NCI-H69 (cell line): ENCODE results near the gene SPAST.
"Not testable (repeated sequence)": the region's sequence is repeated elsewhere in the genome, so short reads cannot be mapped to it uniquely, and the experiment has no call there.

Experiments
- DNase-seq: peaks from one replicate; lab custom pipeline; 2025; lab: John Stamatoyannopoulos, UW

SPAST gene

DNA sequence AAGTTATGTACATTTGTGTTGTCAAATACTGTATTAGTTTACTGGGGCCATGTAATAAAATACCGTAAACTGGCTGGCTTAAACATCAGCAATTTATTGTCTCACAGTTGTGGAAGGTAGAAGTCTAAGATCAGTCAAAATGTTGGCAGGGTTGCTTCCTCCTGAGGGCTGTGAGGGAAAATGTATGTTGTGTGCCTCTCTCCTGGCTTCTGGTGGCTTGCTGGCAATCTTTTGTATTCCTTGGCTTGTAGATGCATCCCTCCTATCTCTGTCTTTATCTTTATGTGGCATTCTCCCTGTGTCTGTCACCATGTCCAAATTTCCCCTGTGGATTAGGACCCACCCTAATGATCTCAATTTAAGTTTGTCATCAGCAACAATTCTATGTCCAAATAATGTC lies 65.3 kb downstream of the SPAST start:
- no peak for DNase-seq

DNA sequence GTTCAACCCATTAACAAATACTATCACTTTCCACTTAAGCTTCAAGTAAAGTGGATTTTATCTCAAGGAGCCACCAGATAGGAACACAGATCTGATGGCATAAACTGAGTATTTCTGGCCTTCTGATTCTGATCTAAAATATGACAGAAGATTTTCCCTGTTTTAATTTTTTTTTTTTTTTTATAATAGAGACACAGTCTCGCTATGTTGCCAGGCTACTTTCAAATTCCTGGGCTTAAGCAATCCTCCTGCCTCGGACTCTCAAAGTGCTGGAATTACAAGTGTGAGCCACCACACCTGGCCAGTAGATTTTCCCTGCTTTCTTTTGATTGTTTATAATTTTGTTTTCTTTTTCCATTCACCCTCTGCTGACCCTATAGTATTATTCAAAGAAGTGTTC lies 65.7 kb downstream of the SPAST start:
- DNase-seq: no peak

DNA sequence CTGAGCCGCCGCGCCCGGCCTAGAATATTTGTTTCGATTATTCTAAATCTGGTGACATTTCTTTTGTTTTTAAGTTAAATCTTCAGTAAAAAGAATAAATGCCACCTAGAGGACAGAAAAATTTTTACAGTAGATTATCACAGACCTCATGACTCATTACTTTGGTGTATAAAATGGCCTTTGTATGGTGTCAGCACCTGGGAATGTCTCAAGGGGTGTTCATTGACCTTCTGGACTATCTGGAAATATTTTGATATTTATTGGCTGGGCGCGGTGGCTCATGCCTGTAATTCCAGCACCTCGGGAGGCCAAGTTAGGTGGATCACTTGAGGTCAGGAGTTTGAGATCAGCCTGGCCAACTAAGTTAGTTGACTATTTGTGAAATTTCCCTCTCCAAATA lies 72.1 kb downstream of the SPAST start:
- peak; percentile 6 for DNase-seq

DNA sequence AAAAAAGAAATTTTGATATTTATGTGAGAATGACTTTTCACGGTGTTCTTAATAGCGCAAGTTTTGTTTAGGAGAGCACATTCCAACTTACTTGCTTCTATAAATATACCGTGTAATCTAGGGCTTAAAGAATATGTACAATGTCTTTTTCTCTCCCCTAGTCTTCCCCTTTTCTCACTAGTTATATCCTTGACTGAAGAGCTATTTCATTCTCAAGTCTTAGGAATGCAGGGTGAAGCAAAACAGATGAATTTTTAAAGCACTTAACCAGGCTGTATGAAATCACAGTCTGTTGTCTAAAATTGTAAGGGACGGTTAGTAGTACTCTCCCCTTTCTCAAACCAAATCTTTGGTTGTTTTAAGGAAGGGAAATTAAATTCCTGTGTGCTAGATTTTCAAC lies 72.7 kb downstream of the SPAST start:
- DNase-seq: no peak

DNA sequence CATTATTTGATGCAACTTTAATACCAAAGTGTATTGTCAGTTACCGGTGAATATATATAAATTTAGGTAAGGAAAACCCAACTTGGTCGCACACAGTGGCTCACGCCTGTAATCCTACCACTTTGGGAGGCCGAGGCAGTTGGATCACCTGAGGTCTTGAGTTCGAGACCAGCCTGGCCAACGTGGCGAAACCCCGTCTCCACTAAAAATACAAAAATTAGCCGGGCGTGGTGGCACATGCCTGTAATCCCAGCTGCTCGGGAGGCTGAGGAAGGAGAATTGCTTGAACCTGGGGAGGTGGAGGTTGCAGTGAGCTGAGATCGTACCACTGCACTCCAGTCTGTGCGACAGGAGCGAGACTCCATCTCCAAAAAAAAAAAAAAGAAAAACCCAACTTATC lies 88.2 kb downstream of the SPAST start:
- DNase-seq: not testable (repeated sequence)

DNA sequence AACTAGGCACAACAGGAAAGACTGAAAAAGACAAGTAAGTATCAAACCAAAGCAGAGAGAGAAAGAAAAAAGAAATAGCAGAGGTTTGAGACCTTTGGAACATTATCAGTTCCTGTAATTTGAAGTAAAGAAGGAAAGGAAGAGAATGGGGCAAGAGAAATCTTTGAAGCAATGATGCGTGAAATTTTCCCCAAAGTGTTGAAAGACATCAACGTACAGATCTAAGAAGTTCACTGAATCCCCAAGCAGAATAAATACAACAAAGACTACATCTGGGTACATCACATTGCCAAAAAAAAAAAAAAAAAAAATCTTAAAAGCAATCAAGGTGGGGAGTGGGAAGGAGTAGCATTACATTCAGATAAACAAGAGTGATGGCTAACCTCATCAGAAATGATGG lies 96.3 kb downstream of the SPAST start:
- no peak for DNase-seq

DNA sequence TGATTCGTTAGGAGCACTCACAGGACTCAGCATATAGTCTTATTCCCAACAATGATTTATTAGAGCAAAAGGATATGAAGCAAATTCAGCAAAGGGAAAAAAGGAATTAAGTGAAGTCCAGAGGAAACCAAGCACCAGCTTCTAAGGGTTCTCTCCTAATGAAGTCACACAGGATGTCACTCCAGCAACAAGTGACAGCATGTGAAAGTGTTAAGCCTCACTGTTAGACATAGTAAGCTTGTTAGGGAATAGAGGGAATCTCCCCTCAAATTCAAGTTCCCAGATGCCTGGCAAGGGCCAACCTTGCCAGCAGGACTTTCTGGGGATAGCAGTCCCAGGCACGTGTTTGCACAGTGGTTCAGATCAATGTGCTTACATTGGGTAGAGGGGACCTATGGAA lies 97.9 kb downstream of the SPAST start:
- DNase-seq: no peak

DNA sequence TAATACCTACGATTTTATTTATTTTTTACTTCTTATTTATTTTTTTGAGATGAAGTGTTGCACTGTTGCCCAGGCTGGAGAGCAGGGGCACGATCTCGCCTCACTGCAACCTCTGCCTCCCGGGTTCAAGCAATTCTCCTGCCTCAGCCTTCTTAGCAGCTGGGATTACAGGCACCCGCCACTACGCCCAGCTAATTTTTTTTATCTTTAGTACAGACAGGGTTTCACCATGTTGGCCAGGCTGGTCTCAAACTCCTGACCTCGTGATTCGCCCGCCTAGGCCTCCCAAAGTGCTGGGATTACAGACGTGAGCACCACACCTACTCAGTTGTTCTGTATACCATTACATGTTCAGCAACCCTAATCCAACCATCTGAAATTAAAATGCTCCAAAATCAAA lies 100.9 kb downstream of the SPAST start:
- not testable (repeated sequence) for DNase-seq

DNA sequence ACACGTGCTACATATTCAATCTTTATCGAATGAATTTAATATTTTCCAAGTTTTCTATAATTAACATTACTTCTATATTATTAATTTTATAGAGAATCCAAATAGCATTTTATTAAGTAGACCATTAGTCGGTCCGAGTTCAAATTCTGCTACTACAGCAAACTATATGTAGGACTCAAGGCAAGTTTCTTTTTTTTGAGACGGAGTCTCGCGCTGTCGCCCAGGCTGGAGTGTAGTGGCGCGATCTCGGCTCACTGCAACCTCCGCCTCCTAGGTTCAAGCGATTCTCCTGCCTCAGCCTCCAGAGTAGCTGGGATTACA lies 101.6 kb downstream of the SPAST start:
- DNase-seq: not testable (repeated sequence)

DNA sequence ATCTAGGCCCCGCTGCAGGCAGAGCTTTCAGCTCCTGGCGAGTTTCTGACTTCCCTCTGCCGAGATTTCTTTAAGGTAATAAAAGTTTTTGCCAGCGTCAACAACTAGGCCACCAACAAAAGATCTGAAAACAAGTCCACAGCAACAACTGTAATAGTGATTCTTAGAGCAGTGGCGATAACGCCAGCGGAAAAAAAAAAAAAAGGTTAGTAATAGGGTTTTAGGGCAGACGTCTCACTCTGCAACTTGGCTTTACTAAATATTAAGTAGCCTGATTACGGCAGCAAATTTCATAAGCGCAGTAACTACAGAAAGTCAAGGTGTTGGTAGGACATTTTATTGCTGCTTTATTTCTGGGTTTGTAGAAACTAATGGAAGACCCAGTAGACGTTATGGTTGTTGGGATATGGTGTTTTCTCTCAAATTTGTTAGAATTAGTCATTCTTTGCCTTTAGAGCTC lies 102.8 kb downstream of the SPAST start:
- no peak for DNase-seq

DNA sequence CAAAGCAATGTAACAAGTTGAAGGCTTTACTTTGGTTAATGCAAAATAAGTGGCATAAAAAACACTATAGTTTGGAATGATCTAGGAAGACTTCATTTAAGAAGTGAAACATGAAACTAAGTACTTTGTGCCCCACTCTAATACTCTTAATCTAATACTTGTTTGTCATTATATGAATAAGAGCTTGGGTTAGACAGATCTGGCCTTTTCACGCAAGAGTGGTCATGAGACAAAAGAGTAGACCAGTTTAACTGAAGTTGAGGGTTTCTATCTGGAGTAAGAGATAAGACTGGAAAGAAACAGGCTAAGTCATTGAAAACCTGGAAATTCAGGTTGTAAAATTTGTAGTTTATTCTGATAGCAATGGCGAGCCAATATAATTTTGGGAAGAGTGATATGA lies 105.2 kb downstream of the SPAST start:
- DNase-seq: no peak

DNA sequence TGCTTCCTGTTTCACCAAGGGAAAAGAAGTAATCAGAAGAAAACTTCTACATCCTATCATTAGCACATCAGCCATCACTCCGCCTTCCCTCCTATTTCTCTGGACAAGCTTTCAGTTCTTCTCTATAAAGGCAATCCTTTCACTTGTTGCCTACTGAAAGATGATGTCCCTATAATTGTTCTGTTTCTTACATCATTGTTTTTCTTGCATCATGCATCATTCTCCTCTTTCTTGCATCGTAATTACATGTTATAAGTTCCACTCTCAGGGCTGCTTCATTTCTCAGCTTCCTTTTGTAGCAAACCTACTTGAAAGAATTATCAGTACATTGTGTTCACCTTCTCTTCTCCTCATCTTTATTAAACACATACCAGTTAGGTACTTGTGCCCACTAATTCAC lies 109.5 kb downstream of the SPAST start:
- no peak for DNase-seq

DNA sequence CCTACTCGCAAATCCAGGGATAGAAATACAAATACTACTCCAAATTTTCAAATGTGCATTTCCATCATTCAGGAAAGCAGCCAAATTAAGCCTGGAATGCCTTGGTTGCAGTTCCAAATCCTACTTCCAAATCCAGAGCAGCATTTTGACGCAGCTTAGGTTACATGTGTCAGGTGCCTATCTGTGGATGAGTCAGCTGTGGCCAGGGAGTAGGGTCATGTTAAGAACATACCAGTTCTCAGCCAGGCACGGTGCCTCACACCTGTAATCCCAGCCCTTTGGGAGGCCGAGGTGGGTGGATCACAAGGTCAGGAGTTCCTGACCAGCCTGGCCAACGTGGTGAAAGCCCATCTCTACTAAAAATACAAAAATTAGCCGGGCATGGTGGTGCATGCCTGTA lies 119.3 kb downstream of the SPAST start:
- DNase-seq: no peak

DNA sequence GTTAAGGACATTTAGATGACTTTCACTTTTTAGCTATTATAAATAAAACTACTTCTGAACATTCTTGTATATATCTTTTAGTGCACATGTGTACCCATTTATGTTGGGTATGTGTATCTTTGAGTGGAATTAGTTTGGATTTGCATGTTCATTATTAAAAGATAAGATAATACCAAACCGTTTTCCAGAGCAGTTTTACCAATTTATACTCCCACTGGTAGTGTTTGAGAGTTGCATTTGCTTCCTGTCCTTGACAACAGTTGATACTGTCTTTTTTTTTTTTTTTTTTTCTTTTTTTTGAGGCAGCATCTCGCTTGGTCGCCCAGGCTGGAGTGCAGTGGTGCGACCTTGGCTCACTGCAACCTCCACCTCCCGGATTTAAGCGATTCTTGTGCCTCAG lies 125.7 kb downstream of the SPAST start:
- no peak for DNase-seq

DNA sequence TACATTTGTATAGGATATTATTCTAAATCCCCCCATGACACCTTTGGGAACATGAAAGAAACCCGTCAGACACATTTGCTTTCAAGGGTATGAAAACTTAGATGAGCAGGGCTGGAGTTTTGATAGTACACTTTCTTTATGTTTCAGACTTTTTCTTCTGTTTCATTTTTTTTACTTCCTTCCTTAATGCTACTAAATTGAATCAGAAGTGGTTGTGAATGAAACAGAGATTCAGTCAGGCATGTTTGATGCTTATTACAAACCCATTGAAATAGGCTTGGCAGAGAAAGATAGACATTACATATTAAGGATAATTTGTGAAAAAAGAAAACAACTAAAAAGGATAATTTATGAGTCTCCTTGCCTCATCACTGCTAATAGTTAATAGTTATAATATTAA lies 129.1 kb downstream of the SPAST start:
- DNase-seq: no peak

DNA sequence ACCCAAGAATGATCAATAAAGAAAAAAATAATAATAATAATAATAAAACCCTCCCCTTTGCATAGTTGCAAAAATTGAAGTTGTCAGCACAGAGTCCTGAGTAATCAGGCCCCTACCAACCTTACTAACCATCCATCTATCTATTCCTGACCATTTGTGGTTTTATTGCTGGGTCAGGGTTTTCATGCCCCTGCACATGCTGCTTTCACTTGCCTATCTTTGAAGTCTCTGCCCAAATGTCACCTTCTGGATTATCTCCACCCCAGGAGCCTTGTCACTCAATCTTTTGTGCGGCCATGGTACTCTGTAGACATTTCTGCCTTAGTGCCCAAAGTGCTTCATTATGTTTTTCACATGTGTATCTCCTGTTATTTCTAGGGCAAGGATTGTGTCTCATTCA lies 137.5 kb downstream of the SPAST start:
- DNase-seq: no peak

DNA sequence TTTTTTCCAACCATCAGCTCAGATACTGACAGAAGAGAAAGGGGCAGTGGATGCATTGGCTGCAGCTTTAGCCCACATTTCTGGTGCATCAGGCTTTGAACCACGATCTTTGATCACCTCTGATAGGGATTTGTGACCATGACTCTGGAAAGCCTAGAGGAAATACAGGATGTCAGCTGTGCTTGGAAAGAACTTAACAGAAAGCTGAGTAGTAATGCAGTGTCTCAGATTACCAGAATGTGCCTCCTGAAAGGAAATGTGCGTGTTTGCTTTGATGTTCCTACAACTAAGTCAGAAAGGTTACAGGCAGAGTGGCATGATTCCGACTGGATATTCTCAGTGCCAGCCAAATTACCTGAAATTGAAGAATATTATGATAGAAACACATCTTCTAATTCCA lies 140.1 kb downstream of the SPAST start:
- not testable (repeated sequence) for DNase-seq
